ENCODE measurements around the gene ANKRD11.
"Not testable (repeated sequence)": the region's sequence is repeated elsewhere in the genome, so short reads cannot be mapped to it uniquely, and the experiment has no call there.

ANKRD11 gene

DNA sequence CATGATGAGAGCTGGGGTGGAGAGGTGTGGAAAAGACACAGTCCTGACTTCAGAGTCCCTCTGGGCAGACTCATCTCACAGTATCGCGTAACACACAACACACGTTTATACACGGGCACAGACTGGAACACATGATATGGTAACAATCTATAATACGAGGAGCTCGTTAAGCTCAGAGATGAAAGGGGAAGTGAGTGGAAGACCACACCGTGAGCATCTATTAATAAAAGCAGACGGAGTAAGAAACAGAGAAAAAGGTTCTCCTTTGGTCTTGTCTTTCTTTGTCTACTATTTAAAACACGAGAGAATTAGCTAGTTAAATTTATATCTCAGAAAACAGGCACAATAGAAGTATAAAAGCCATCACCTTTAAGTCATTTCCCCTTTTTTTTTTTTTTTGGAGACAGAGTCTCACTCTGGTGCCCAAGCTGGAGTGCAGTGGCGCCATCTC is 13.5 kb downstream of the ANKRD11 start:
- no peak for DNase-seq

DNA sequence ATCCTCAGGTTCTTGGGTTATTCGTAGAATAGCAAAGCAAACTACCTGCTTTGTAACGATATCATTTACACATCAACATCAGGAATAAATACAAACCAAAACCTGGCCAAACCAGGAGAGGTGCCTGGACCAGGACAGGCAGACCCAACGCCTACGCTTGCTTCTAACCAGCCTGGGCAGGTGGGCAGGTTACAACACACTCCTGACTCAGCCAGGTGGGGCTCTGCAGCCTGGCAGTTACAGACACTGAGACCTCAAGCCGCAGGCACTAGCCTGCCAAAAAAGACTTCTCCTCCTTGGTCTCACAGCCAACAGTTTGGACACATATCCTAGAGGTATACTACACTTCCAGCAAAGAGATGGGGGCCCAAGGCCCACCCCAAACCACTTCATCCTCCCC is 14.0 kb downstream of the ANKRD11 start:
- no peak for DNase-seq

DNA sequence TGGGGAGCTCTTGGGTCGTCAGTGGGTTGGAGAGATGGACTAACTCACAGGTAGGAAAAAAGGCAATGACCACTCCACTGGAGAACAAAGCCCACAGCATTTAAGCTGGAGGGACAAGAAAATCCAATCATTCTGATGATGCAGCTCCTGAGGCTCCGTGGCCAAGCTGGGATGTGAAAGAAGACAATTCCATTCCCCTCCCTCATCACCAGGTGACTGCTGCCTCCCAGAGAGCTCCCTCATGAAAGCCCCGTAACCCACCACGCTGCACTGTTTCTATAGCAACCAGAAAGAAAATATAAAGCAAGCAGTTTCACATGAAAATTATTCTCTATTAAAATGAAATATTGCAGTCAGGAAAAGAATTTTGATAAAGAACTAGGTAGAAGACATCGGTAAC is 15.2 kb downstream of the ANKRD11 start:
- DNase-seq, result no peak

DNA sequence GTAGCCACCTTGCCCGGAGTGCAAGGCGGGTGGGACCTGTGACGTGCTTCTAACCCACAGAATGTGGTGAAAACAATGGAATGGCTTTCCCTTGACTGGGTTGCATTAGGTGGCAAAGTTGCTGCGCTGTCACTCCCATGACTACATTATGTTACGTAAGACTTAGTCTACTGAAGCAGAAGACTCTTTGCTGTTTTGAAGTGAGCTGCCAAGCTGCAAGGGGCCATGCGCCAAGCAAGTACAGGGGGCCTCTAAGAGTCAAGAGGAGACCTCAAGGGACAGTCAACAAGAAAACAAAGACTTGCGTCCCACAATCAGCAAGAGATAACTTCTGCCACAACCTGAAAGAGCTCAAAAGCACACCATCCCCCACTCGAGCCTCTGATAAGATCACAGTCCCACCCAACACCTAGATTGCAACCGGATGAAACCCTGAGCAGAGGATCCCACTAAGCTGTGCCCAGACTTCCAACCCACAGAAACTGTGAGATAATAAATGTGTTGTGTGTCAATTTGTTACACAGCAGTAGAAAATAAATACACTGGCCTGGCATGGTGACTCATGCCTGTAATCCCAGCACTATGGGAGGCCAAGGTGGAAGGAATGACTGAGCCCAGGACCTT is 16.5 kb downstream of the ANKRD11 start:
- no peak for DNase-seq

DNA sequence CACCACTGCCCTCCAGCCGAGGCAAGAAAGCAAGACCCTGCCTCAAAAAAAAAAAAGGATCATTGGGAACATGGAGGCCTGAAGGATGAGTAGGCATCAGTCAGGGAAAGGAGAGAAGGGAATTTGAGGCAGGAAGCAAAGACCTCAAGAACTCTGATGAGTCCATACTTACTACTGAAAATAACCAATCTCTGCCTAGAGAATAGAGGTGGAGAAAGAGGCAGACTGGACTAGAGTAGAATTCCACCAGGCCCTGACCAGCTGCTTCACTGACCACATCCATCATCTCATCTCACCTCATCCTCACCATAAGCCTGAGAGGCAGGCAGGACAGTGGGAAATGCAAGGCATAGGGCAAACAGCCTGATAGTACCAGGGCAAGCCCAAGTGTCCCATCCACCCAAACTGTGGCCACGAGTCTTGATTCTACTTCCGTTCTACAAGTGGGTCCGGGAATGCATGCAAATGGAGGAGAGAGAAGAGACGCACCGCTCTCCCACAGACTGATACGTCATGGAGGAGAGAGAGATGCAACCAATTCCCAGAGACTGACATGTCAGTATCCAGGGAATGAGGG is 17.1 kb downstream of the ANKRD11 start:
- no peak for DNase-seq

DNA sequence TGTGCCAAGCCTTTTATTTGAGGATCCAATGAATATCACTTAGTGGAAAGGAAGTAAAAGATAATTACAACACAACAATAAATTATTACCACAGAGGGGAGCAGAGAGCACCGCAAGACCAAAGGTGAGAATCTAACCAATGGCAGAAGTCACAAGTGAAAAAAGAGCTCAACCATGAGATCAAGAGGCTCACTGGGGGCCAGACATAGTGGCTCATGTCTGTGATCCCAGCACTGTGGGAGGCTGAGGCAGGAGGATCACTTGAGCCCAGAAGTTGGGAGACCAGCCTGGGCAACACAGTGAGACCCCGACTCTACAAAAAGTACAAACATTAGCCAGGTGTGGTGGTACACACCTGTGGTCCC is 17.7 kb downstream of the ANKRD11 start:
- no peak for DNase-seq

DNA sequence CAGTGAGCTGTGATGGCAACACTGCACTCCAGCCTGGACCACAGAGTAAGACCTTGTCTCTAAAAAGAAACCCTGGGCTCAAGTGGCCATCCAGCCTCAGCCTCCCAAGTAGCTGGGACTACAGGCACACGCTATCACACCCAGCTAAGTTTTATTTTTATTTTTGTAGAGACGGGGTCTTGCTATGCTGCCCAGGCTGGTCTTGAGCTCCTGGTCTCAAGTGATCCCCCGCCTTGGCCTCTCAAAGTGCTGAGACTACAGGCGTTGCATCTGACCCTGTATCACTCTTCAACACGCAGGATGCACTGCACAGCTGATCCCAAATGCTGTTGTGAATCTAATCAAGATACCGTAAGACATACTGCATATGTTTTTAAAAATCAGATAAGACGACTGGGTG is 23.0 kb downstream of the ANKRD11 start:
- DNase-seq, result no peak

DNA sequence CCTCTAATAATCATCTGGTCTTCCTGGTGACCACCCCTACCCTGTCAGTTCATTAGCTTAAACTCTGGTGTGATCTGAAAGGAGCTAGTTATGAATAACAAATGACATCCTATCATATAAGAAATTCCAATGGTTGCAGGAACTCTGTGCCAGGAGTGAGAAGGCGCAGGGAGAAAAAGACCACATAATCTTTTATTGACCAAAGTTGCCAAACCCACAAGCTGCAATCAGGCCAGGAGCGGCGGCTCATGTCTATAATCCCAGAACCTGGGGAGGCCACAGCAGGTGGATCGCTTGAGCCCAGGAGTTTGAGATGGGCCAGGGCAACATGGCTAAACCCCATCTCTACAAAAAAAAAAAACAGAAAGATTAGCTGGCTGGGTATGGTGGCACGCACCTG is 23.4 kb downstream of the ANKRD11 start:
- DNase-seq, result no peak

DNA sequence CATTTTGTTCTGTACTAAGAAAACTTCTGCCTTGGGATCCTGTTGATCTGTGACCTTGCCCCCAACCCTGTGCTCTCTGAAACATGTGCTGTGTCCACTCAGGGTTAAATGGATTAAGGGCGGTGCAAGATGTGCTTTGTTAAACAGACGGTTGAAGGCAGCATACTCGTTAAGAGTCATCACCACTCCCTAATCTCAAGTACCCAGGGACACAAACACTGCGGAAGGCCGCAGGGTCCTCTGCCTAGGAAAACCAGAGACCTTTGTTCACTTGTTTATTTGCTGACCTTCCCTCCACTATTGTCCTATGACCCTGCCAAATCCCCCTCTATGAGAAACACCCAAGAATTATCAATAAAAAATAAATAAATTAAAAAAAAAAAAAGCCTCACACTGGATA is 27.0 kb downstream of the ANKRD11 start:
- DNase-seq, result not testable (repeated sequence)

DNA sequence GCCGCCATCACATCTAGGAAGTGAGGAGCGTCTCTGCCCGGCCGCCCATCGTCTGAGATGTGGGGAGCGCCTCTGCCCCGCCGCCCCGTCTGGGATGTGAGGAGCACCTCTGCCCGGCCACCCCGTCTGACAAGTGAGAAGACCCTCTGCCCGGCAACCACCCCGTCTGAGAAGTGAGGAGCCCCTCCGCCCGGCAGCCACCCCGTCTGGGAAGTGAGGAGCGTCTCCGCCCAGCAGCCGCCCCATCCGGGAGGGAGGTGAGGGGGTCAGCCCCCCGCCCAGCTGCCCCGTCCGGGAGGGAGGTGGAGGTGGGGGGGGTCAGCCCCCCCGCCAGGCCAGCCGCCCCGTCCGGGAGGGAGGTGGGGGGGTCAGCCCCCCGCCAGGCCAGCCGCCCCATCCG is 27.7 kb downstream of the ANKRD11 start:
- DNase-seq, result not testable (repeated sequence)

DNA sequence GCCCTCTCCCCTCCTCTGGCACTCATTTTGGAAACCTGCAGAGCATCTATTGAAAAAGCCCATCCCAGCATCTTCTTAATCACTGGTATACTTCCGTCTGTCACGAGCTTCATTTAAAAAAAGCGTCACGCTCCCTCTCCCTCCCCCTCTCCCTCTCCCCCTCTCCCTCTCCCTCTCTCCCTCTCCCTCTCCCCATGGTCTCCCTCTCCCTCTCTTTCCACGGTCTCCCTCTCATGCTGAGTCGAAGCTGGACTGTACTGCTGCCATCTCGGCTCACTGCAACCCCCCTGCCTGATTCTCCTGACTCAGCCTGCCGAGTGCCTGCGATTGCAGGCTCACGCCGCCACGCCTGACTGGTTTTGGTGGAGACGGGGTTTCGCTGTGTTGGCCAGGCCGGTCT is 28.5 kb downstream of the ANKRD11 start:
- DNase-seq, result not testable (repeated sequence)

DNA sequence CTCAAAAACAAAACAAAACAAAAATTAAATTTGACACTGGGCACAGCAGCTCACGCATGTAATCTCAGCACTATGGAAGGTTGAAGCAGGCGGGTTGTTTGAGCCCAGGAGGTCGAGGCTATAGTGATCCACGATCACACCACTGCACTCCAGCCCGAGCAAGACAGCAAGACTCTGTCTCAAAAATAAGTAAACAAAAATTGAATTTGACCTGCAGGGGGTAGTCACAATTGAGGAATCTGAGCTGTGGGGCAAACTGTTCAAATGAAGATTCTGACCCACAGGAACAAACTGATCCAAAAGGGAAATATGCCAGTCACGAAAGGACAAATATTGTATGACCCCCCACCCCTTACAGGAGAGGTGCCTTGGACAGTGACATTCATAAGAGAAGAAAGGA is 29.8 kb downstream of the ANKRD11 start:
- DNase-seq, result no peak

DNA sequence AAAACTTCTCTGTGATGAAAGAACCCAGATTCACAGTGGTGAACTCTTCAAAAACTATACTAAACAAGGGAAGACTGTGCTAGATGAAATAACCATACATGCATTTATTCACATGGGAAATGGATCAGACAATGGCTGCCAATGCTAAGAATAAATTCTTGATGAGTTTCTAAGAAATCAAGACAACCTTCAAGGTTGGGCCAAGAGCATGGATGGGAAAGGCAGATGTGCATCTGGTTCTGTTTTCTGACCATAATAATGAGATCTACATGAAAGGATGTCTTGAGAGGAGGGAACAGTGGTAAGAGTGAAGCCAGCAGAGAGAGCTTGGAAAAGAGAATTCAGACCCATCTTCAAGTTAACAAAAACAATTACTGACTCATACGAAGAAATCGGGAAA is 31.4 kb downstream of the ANKRD11 start:
- DNase-seq, result no peak

DNA sequence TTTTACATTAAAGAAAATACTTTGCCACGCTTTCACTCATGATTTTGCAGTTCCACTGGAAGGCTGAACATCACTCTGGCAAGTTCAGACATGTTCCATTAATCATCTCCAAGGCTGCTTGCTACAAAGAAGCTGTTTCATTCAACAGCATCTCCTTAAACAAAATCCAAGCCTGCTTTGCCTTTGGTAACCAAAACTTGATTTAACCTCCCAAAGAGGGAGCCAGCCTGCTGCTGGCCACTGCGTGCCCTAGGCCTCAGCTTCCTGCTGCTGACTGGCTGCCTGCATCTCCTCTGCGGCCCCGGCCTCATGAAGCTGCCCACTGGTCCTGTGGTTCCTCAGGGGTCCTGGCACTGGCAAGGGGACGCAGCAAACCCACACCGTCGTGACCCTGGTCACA is 31.8 kb downstream of the ANKRD11 start:
- no peak for DNase-seq

DNA sequence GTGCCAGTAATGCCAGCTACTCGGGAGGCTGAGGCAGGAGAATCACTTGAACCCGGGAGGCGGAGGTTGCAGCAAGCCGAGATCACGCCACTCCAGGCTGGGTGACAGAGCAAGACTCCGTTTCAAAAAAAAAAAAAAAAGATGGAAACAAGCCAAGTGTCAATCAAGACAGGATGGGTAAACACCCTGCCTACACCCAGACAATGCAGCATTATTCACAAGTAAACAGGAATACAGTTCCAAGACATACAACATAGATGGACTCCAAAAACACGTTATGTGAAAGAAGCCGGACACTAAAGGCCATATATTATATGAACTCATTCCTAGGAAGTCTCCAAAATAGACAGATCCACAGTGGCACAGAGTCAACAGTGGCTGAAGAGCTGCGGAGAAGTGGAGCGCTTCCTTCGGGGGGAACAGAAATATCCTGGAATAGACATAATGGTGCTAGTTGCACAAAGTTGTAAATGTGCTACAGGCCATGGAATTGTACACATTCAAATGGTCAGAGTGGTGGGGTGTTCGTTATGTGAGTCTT is 33.9 kb downstream of the ANKRD11 start:
- no peak for DNase-seq

DNA sequence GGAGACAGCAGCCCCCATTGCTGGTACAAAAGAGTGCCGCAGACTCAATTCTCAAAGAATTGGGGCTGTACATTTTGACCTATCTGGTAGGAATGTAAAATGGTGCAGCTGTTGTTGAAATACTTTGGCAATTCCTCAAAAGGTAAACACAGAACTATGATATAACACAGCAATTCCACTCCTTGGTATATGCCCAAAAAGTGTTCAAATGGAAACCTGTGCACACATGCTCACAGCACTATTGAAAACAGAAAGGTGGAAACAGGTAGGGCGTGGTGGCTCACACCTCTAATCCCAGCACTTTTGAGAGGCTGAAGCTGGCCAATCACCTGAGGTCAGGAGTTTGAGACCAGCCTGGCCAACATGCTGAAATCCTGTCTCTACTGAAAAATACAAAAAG is 34.7 kb downstream of the ANKRD11 start:
- no peak for DNase-seq

DNA sequence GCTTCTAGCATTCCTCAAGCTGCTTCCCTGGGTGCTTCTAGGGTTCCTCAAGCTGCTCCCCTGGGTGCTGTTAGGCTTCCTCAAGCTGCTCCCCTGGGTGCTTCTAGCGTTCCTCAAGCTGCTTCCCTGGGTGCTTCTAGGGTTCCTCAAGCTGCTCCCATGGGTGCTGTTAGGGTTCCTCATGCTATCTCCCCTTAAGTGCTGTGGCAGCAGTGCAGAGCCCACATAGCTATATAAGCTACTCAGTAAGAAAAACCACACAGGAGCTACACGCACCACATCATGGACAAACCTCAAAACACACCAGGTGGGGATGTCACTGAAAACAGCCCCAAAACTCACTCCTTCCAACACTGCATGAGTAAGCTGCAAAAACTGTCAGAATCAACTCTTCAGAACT is 35.2 kb downstream of the ANKRD11 start:
- no peak for DNase-seq

DNA sequence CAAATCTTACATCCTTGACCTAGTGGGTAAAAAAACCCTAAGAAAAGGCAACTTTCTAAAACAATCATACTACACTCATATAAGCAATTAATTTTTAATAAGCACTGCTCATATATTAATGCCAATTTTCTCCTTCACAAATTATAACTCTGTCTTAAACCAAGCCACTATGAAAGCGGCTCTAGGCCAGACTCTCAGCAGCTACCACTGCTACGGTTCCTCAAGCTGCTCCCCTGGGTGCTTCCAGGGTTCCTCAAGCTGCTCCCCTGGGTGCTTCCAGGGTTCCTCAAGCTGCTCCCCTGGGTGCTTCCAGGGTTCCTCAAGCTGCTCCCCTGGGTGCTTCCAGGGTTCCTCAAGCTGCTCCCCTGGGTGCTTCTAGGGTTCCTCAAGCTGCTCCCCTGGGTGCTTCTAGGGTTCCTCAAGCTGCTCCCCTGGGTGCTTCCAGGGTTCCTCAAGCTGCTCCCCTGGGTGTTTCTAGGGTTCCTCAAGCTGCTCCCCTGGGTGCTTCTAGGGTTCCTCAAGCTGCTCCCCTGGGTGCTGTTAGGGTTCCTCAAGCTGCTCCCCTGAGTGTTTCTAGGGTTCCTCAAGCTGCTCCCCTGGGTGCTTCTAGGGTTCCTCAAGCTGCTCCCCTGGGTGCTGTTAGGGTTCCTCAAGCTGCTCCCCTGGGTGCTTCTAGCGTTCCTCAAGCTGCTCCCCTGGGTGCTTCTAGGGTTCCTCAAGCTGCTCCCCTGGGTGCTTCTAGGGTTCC is 35.8 kb downstream of the ANKRD11 start:
- not testable (repeated sequence) for DNase-seq

DNA sequence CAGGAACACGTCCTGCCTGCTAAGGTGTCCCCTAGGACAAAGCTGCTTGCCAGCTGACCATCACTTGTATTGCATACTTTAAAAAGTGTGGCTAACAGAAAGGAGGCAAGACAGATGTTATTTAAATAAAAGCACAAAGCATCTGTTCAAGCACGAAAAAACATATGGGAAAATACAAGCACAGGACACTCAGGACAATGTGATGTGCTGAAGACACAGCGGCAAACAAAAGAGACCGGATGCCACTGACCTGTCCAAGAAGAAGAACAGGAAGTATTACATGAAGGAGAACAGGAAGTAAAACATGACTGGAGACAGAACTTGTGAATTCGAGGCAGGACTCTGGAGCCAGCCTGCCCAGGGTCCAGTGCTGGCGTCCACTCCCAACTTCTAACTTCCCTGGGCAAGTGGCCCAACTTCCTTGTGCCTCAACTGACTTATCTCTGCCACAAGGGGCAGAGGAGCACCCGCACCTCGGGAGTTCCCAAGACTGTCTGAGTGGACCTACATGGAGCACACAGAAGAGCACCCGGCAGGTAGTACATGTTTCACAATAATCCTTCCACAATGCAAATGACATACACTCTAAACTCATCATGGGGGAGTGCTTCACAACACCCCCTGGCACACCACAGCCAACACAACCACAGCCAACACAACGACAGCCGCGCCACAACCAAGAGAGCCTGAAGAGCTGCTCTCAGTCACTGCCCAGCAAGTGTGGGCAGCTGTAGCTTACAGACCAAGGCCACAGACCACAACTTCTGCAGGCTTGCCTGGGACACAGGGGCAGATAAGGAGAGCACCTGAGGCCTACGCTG is 36.6 kb downstream of the ANKRD11 start:
- no peak for DNase-seq

DNA sequence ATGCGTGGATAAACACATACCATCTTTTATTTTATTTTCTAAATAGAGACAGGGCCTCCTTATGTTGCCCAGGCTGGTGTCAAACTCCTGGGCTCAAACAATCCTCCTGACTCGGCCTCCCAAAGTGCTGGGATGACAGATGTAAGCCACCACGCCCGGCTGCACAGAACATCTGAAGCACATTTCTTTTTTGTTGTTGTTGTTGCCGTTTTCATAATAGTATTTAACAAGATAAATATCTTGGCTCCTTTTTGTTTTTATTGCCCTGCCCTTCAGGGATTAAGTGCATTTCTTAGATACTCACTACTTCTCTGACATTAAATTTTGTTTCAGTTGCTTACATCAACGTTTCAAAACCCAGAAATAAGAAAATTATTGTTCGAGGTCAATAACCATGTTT is 37.4 kb downstream of the ANKRD11 start:
- DNase-seq, result no peak

DNA sequence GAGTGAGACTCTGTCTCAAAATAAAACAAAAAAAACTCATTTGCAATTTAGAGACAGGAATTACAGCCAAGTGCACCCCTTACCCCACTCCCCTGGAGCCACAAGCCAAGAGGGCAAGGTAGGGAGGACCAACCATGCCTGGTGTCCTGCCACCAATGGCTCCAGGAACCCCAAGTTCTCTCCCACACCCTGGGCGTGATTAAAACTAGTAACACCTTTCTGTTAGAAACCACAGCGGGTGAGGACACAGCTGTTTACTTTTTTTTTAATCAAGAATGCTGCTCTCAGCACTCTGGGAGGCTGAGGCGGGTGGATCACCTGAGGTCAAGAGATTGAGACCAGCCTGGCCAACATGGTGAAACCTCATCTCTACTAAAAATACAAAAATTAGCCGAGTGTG is 38.1 kb downstream of the ANKRD11 start:
- no peak for DNase-seq

DNA sequence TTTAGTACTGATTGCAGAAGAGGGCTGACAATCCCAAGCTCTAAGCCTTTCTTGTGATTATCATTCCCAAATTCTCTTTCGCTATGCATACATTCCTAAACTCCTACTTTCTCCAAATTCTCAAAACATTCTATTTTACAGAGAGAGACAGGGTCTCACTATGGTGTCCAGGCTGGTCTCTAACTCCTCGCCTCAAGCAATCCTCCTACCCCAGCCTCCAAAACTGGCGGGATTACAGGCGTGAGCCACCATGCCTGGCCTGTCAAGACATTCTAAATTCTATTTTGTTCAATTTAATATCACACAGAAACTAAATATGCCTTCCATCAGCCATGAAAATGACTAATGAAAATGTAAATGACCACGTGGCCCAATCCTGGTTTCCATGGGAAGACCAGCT is 39.8 kb downstream of the ANKRD11 start:
- DNase-seq, result no peak

DNA sequence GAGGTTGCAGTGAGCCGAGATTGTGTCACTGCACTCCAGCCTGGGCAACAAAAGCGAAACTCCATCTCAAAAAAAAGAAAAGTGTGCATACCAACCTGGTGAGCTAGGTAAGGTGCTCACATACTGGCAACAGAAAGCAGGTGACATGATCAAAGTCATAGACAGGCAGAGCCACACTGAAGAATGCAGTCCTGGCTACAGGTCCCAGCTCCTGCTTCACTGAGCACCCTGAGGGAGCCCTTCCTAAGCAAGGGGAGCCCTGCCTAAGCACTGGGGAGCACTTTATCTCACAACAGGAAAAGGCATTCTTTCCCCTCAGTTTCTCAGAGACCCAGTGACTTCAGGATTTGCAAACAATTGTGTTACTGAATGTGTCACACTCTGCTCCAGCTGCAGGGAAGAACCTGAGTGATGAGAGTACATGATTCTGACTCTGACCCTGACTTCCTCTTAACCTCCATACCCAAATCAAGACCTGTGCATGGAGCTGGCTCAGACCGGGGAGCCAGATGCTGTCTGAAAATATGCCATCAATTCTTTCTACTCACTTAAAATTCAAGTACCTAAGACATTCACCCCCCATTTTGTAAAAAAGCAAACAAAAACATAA is 40.5 kb downstream of the ANKRD11 start:
- no peak for DNase-seq
